Endothelial cell of umbilical vein (primary cell): ENCODE data around the gene NSUN6.

ENCODE experiments used
- CTCF ChIP-seq, 2 donors: IDR thresholded peaks; 1 replicate in 1 of 2; 2 replicates in 1 of 2; pipeline ENCODE4 v1.5.1; 2011; ENCODE audit warnings: low read length in 2 of 2, mild to moderate bottlenecking in 2 of 2, moderate library complexity in 2 of 2, control low read depth in 1 of 2, inconsistent platforms in 1 of 2, low read depth in 1 of 2; ENCODE audit not compliant: insufficient read depth in 1 of 2; ENCODE audit errors: extremely low read depth in 1 of 2
- EZH2 ChIP-seq: IDR thresholded peaks from 2 replicates; pipeline ENCODE4 v1.6.1; 2012; ENCODE audit warnings: borderline replicate concordance, low read depth, mild to moderate bottlenecking, moderate library complexity, low read length, inconsistent platforms; ENCODE audit not compliant: severe bottlenecking
- FOS ChIP-seq: IDR thresholded peaks from 2 replicates; pipeline ENCODE4 v1.6.1; 2011; ENCODE audit warnings: mild to moderate bottlenecking, low read length, moderate library complexity, borderline replicate concordance; ENCODE audit not compliant: insufficient read depth
- GATA2 ChIP-seq: IDR thresholded peaks from 2 replicates; pipeline ENCODE4 v1.7.0; 2011; ENCODE audit warnings: low read depth, mild to moderate bottlenecking, moderate library complexity, mixed read lengths, low read length; ENCODE audit not compliant: insufficient read length, insufficient read depth
- JUN ChIP-seq: IDR thresholded peaks from 2 replicates; pipeline ENCODE4 v1.6.1; 2011; ENCODE audit warnings: borderline replicate concordance, low read depth; ENCODE audit not compliant: insufficient read length, insufficient read depth
- MYC ChIP-seq: IDR thresholded peaks from one replicate; pipeline ENCODE4 v1.6.1; 2011; ENCODE audit warnings: mild to moderate bottlenecking, low read depth, low read length
- POLR2A ChIP-seq: IDR thresholded peaks from 2 replicates; pipeline ENCODE4 v1.6.1; 2012; ENCODE audit warnings: low read depth, mild to moderate bottlenecking, control low read depth, low read length
- POLR2AphosphoS5 ChIP-seq: IDR thresholded peaks from 2 replicates; pipeline ENCODE4 v1.6.1; 2012; ENCODE audit warnings: low read depth, mild to moderate bottlenecking, control low read depth, low read length, moderate library complexity; ENCODE audit not compliant: insufficient read depth
- TF ChIP-seq, protein P1 (sequence below): IDR thresholded peaks from 2 replicates; pipeline ENCODE4 v1.6.1; 2011; ENCODE audit not compliant: insufficient read depth, insufficient read length

- TF ChIP-seq, protein P1, sequence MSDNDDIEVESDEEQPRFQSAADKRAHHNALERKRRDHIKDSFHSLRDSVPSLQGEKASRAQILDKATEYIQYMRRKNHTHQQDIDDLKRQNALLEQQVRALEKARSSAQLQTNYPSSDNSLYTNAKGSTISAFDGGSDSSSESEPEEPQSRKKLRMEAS: no peak
- TF ChIP-seq POLR2A (no peak), CTCF (IDR thresholded peaks at IDR 0.05; ENCODE audit: extremely low read depth in 1 of 2, insufficient read depth in 1 of 2, low read depth in 1 of 2, low read length in 2 of 2) (no peak), MYC (no peak), POLR2AphosphoS5 (no peak), FOS (no peak), EZH2 (no peak), JUN (no peak), GATA2 (no peak)
Measured at GRCh38 chr10:18599392-18599791, 52.0 kb downstream of the NSUN6 start.
